GM18909 (cell line): ENCODE data around the gene RHBDF2.

ENCODE experiments used
- ATAC-seq: cut with Tn5 transposase; IDR thresholded peaks from one replicate; pipeline ENCODE4 v1.9.1; 2021; ENCODE audit warnings: mild to moderate bottlenecking; ENCODE audit not compliant: unreplicated experiment, poor library complexity

RHBDF2 gene

DNA sequence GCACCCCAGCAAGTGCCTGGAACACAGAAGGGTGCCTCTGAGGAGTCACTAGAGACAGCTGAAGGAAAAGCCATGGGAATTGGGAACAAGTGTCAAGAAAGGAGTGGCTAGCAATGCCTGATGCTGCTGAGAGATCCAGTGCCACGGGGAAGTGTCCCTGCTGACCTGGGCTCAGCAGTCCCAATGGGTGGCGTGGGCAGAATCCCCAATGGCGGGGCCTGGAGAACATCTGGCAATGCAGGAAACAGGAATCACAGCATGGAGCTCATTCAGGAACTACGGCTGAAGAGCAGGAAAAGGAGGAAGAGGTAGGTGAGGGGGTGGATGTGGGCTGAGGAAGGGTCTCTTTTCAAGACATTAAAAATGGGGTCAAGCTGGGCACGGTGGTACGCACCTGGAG is 78.4 kb downstream of the RHBDF2 start:
- ATAC-seq, result no peak

DNA sequence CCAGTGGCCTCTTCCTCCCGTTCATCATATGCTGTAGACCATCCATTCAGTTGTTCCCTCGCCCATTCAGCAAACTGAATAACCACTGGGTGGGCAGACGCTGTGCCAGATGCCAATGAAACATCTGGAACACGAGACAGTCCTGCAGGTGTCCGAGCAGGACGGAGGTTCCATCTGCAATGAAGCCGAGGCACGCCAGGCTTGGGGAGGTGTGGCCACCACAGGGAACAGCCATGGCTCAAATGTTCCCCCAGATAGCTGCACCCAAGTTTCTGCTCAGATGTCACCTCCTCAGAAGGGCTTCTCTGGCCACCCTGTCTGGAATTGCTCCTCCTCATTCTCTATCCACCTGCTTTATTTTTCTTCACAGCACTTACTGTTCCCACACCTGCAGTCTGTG is 78.8 kb downstream of the RHBDF2 start:
- ATAC-seq, result no peak

DNA sequence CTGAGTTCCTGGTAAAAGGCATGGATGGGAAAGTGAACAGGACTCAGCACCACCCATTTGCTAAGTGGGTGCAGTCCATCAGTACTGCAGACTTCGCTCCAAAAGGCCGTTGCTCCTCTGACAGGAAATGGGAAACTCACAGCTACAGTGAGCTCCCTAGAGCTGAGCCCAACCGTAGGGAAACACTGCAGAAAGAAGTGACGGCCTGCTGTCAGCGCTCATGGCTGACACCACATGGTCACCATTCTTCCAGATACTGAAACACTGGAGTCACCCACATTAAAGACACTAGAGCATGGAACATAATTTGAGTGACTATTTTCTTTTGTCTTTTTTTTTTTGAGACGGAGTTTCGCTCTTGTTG is 80.2 kb downstream of the RHBDF2 start:
- no peak for ATAC-seq
